Measurements from ENCODE around the gene CHST11.

CHST11 gene

GRCh38 chr12:104514092-104514810, 57.5 kb downstream of the CHST11 start:
- Histone ChIP-seq H3K27ac (ENCODE audit: extremely low read depth, low read depth, low read length) (no peak overlapping the region), H3K4me3 (ENCODE audit: low read depth, low read length) (no peak overlapping the region)

GRCh38 chr12:104515899-104516298, 59.2 kb downstream of the CHST11 start:
- CTCF ChIA-PET = interaction anchor here (0.8 kb wide), 1 partner anchor 134 kb away, joined by 3 read pairs; no protein-coding TSS in a partner anchor
- POLR2A ChIA-PET = interaction anchor here (0.6 kb wide), 1 partner anchor 30 kb away, joined by 3 read pairs; no protein-coding TSS in a partner anchor

More at GRCh38 chr12:104514092-104514810, 57.5 kb downstream of the CHST11 start:
- POLR2A ChIA-PET = no interaction called here
- Histone ChIP-seq H3K36me3 (ENCODE audit: control insufficient read depth in 2 of 2, insufficient read depth in 1 of 2, low read length in 2 of 2) (no peaks in the 10 kb centered on the region), H3K4me1 (ENCODE audit: control insufficient read depth, insufficient read depth, low read length) (peaks cover 7% of the 10 kb centered on the region; the same call in 1 of the 2 replicates), H3K9me3 (ENCODE audit: control insufficient read depth, insufficient read depth, low read depth, low read length) (no peaks in the 10 kb centered on the region)
- TF ChIP-seq, protein P1, sequence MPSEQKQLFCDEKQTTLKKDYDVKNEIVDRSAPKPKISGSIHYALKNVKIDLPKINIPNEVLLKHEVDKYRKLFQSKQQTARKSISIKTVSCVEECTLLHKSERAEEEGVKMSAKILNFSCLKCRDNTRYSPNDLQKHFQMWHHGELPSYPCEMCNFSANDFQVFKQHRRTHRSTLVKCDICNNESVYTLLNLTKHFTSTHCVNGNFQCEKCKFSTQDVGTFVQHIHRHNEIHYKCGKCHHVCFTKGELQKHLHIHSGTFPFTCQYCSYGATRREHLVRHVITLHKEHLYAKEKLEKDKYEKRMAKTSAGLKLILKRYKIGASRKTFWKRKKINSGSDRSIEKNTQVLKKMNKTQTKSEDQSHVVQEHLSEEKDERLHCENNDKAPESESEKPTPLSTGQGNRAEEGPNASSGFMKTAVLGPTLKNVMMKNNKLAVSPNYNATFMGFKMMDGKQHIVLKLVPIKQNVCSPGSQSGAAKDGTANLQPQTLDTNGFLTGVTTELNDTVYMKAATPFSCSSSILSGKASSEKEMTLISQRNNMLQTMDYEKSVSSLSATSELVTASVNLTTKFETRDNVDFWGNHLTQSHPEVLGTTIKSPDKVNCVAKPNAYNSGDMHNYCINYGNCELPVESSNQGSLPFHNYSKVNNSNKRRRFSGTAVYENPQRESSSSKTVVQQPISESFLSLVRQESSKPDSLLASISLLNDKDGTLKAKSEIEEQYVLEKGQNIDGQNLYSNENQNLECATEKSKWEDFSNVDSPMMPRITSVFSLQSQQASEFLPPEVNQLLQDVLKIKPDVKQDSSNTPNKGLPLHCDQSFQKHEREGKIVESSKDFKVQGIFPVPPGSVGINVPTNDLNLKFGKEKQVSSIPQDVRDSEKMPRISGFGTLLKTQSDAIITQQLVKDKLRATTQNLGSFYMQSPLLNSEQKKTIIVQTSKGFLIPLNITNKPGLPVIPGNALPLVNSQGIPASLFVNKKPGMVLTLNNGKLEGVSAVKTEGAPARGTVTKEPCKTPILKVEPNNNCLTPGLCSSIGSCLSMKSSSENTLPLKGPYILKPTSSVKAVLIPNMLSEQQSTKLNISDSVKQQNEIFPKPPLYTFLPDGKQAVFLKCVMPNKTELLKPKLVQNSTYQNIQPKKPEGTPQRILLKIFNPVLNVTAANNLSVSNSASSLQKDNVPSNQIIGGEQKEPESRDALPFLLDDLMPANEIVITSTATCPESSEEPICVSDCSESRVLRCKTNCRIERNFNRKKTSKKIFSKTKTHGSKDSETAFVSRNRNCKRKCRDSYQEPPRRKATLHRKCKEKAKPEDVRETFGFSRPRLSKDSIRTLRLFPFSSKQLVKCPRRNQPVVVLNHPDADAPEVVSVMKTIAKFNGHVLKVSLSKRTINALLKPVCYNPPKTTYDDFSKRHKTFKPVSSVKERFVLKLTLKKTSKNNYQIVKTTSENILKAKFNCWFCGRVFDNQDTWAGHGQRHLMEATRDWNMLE (tag by site-specific recombination; conservative IDR thresholded peaks at IDR 0.05; ENCODE audit: low read depth) = no peak
- TF ChIP-seq GFI1B (tag by site-specific recombination; IDR thresholded peaks at IDR 0.05) = no peak
- TF ChIP-seq ZNF341 (tag by site-specific recombination; IDR thresholded peaks at IDR 0.05; ENCODE audit: low read depth) = no peak
- CTCF ChIA-PET = no interaction called here

GRCh38 chr12:104516821-104517220, 60.1 kb downstream of the CHST11 start:
- TF ChIP-seq ZSCAN16 (tag by site-specific recombination; IDR thresholded peaks at IDR 0.05) (peak; percentile 64; the same call in 1 of the 2 replicates), ZBTB48 (tag by site-specific recombination; IDR thresholded peaks at IDR 0.05) (no peak), SALL2 (tag by site-specific recombination; IDR thresholded peaks at IDR 0.05; ENCODE audit: borderline replicate concordance) (no peak)
- TF ChIP-seq, protein P2, sequence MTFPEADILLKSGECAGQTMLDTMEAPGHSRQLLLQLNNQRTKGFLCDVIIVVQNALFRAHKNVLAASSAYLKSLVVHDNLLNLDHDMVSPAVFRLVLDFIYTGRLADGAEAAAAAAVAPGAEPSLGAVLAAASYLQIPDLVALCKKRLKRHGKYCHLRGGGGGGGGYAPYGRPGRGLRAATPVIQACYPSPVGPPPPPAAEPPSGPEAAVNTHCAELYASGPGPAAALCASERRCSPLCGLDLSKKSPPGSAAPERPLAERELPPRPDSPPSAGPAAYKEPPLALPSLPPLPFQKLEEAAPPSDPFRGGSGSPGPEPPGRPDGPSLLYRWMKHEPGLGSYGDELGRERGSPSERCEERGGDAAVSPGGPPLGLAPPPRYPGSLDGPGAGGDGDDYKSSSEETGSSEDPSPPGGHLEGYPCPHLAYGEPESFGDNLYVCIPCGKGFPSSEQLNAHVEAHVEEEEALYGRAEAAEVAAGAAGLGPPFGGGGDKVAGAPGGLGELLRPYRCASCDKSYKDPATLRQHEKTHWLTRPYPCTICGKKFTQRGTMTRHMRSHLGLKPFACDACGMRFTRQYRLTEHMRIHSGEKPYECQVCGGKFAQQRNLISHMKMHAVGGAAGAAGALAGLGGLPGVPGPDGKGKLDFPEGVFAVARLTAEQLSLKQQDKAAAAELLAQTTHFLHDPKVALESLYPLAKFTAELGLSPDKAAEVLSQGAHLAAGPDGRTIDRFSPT (tag by site-specific recombination; IDR thresholded peaks at IDR 0.05) = no peak
- Histone ChIP-seq H3K27ac (ENCODE audit: extremely low read depth, low read depth, low read length) (no peak overlapping the region), H3K9me3 (ENCODE audit: control insufficient read depth, insufficient read depth, low read depth, low read length) (no peaks in the 10 kb centered on the region), H3K4me3 (ENCODE audit: low read depth, low read length) (no peak overlapping the region), H3K36me3 (ENCODE audit: control insufficient read depth in 2 of 2, insufficient read depth in 1 of 2, low read length in 2 of 2) (no peaks in the 10 kb centered on the region), H3K4me1 (ENCODE audit: control insufficient read depth, insufficient read depth, low read length) (peaks cover 8% of the 10 kb centered on the region)
- ChIA-PET CTCF (no interaction called here), POLR2A (no interaction called here)

More at GRCh38 chr12:104515899-104516298, 59.2 kb downstream of the CHST11 start:
- TF ChIP-seq ZNF776 (tag by site-specific recombination; IDR thresholded peaks at IDR 0.05; ENCODE audit: borderline replicate concordance) (no peak), ZNF114 (tag by site-specific recombination; IDR thresholded peaks at IDR 0.05) (no peak), ZFP41 (tag by site-specific recombination; IDR thresholded peaks at IDR 0.05; ENCODE audit: borderline replicate concordance) (no peak), KLF7 (tag by site-specific recombination; IDR thresholded peaks at IDR 0.05; ENCODE audit: borderline replicate concordance) (no peak), ZNF132 (tag by site-specific recombination; IDR thresholded peaks at IDR 0.05; ENCODE audit: borderline replicate concordance) (no peak), ZNF146 (tag by site-specific recombination; IDR thresholded peaks at IDR 0.05) (no peak), KLF10 (tag by site-specific recombination; IDR thresholded peaks at IDR 0.05) (no peak)
- H3K36me3 ChIP-seq (ENCODE audit: control insufficient read depth in 2 of 2, insufficient read depth in 1 of 2, low read length in 2 of 2) = no peaks in the 10 kb centered on the region
- H3K9me3 ChIP-seq (ENCODE audit: control insufficient read depth, insufficient read depth, low read depth, low read length) = no peaks in the 10 kb centered on the region
- no peak overlapping the region for H3K27ac ChIP-seq (ENCODE audit: extremely low read depth, low read depth, low read length)
- H3K4me3 ChIP-seq (ENCODE audit: low read depth, low read length) = no peak overlapping the region
- peaks cover 8% of the 10 kb centered on the region for H3K4me1 ChIP-seq (ENCODE audit: control insufficient read depth, insufficient read depth, low read length)

Measured in HEK293 (cell line).